ENCODE results near the gene RPL36A. TPM values are rescaled to one million over a fixed set of nuclear protein-coding genes. Genes with fewer than 3 reads are reported as not detected.

The RPL36A gene
- total RNA-seq, 2 experiments from 2014 or later: 255 to 425 TPM

GRCh38 chrX:101417981-101418841 lies 27.4 kb downstream of the RPL36A start:
- peak; percentile 30 for DNase-seq
- peaks cover 27% of the 10 kb centered on the region for H3K4me1 Mint-ChIP-seq
- peaks cover 3% of the 10 kb centered on the region for H3K36me3 Mint-ChIP-seq (ENCODE audit: low read depth)
- H3K9me3 Mint-ChIP-seq: no peaks in the 10 kb centered on the region
- no peaks in the 10 kb centered on the region for H3K27me3 Mint-ChIP-seq
- ChIA-PET CTCF (interaction anchor here (0.7 to 1.3 kb wide), 3 partner anchors 27 to 380 kb away, joined by 3 to 6 read pairs (median 3); partner anchors contain the start of gene RPL36A), POLR2A (no interaction called here)
- peak overlapping the region; percentile 95 for H3K27ac Mint-ChIP-seq
- peak overlapping the region; percentile 82 for H3K4me3 Mint-ChIP-seq

DNA sequence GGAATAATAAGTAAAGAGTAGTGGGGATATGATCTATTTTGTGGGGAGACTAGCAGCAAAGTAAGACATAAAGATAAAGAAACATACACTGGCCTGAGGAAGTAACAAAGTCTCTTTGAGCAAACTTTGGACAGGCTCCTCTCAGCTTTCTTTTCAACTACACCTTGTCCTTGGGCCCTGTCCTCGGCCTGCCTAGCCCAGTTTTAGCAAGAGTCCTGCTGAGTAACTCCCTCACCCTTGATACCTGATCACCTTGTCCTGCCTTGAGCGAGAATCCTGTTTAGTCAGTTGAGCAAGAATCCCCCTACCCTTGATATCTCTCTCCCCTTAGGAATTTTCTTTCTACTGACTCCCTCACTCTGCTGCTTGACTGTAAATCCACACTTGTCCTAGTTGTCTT lies 28.7 kb downstream of the RPL36A start:
- Mint-ChIP-seq H3K9me3 (no peaks in the 10 kb centered on the region), H3K27ac (peak overlapping the region; percentile 33), H3K36me3 (ENCODE audit: low read depth) (peaks cover 3% of the 10 kb centered on the region), H3K27me3 (no peaks in the 10 kb centered on the region), H3K4me3 (peak overlapping the region; percentile 8), H3K4me1 (peaks cover 27% of the 10 kb centered on the region)
- CTCF ChIA-PET: interaction anchor here (0.8 to 1.6 kb wide), 3 partner anchors 9 to 73 kb away, joined by 3 to 5 read pairs (median 3); no protein-coding TSS in a partner anchor
- POLR2A ChIA-PET: no interaction called here
- no peak for DNase-seq

- no peak for DNase-seq
- no peaks in the 10 kb centered on the region for H3K27me3 Mint-ChIP-seq
- ChIA-PET POLR2A (no interaction called here), CTCF (no interaction called here)
- H3K4me1 Mint-ChIP-seq: peaks cover 14% of the 10 kb centered on the region
- H3K36me3 Mint-ChIP-seq (ENCODE audit: low read depth): no peaks in the 10 kb centered on the region
- no peak overlapping the region for H3K4me3 Mint-ChIP-seq
- H3K27ac Mint-ChIP-seq: no peak overlapping the region
- H3K9me3 Mint-ChIP-seq: no peaks in the 10 kb centered on the region
These were observed 37.1 kb downstream of the RPL36A start for GRCh38 chrX:101427954-101428353.

DNA sequence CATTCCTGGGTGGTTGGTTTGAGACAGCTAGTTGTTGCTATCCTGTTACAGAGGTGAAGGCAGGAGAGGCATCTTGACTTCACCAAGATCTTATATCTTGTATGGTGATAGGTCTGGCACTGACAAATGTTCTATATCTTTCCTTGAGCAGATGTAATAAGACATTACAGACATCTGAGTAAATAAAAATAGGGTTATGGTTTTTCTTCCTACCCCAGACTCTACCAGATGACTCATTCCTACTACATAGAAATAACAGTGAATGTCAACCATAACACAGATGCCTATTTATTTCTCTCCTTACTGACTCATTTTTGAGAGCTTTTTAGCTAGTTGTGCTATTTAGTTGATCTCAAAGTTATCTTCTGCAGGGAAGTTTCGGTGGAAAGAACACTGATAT lies 39.1 kb downstream of the RPL36A start:
- POLR2A ChIA-PET: no interaction called here
- no peaks in the 10 kb centered on the region for H3K27me3 Mint-ChIP-seq
- CTCF ChIA-PET: no interaction called here
- H3K4me3 Mint-ChIP-seq: no peak overlapping the region
- no peak for DNase-seq
- H3K36me3 Mint-ChIP-seq (ENCODE audit: low read depth): no peaks in the 10 kb centered on the region
- no peak overlapping the region for H3K27ac Mint-ChIP-seq
- peaks cover 14% of the 10 kb centered on the region for H3K4me1 Mint-ChIP-seq
- H3K9me3 Mint-ChIP-seq: no peaks in the 10 kb centered on the region

GRCh38 chrX:101430457-101431078 lies 39.8 kb downstream of the RPL36A start:
- ChIA-PET CTCF (no interaction called here), POLR2A (no interaction called here)
- Mint-ChIP-seq H3K27ac (no peak overlapping the region), H3K9me3 (no peaks in the 10 kb centered on the region), H3K27me3 (no peaks in the 10 kb centered on the region), H3K36me3 (ENCODE audit: low read depth) (no peaks in the 10 kb centered on the region), H3K4me3 (no peak overlapping the region), H3K4me1 (peaks cover 14% of the 10 kb centered on the region)
- no peak for DNase-seq

- POLR2A ChIA-PET: no interaction called here
- CTCF ChIA-PET: no interaction called here
These were observed 51.3 kb downstream of the RPL36A start for GRCh38 chrX:101442085-101442484.

More at GRCh38 chrX:101442085-101442484, 51.3 kb downstream of the RPL36A start:
- DNase-seq: no peak
- Mint-ChIP-seq H3K36me3 (ENCODE audit: low read depth) (peaks cover 14% of the 10 kb centered on the region), H3K9me3 (peaks cover 4% of the 10 kb centered on the region), H3K4me3 (no peak overlapping the region), H3K27ac (no peak overlapping the region), H3K27me3 (no peaks in the 10 kb centered on the region), H3K4me1 (peaks cover 2% of the 10 kb centered on the region)

Other genes starting within 250 kb of the RPL36A start
- gene DRP2, start 171.2 kb upstream of the RPL36A start, total RNA-seq: 1 to 10 TPM in 1 of 2 experiments, under 1 TPM in 1; 0.87 to 1.0 TPM
- not detected for gene TAF7L, start 99.7 kb upstream of the RPL36A start, total RNA-seq
- gene TIMM8A, start 42.3 kb upstream of the RPL36A start, total RNA-seq: 10 to 100 TPM; 11.6 to 13.5 TPM
- gene BTK, start 4.8 kb upstream of the RPL36A start, total RNA-seq: not detected
- gene GLA, start 16.9 kb downstream of the RPL36A start, total RNA-seq: 10 to 100 TPM; 28.9 to 29.5 TPM
- gene HNRNPH2, start 17.2 kb downstream of the RPL36A start, total RNA-seq: 10 to 100 TPM; 41.7 to 46.9 TPM
- 1 to 10 TPM in 1 of 2 experiments, under 1 TPM in 1; 0.96 to 1.3 TPM for gene ARMCX4, start 94.4 kb downstream of the RPL36A start, total RNA-seq
- under 1 TPM; 0.08 to 0.12 TPM for gene ARMCX1, start 159.5 kb downstream of the RPL36A start, total RNA-seq
- gene ARMCX6, start 227.0 kb downstream of the RPL36A start, total RNA-seq: 10 to 100 TPM; 35.2 to 40.8 TPM
- 10 to 100 TPM; 17.0 to 23.3 TPM for gene ARMCX3, start 232.1 kb downstream of the RPL36A start, total RNA-seq